HFFc6 (cell line): Measurements from ENCODE around the gene FAM3B. TPM values are rescaled to one million over a fixed set of nuclear protein-coding genes. Genes with fewer than 3 reads are reported as not detected.

Experiments
- DNase-seq: peaks from one replicate; pipeline ENCODE4 v3.0.0-alpha.2; 2018
- H3K27ac Mint-ChIP-seq: 2 replicates; pipeline ENCODE4 v1.8.0; 2020; ENCODE audit warnings: mild to moderate bottlenecking, mixed read lengths
- H3K27me3 Mint-ChIP-seq: 2 replicates; pipeline ENCODE4 v1.8.0; 2021; ENCODE audit warnings: mild to moderate bottlenecking, moderate library complexity, mixed read lengths; ENCODE audit not compliant: insufficient read depth
- H3K36me3 Mint-ChIP-seq: 2 replicates; pipeline ENCODE4 v1.8.0; 2021; ENCODE audit warnings: low read depth, mixed read lengths
- H3K4me1 Mint-ChIP-seq: 2 replicates; pipeline ENCODE4 v1.8.0; 2020; ENCODE audit warnings: low read depth, mixed read lengths
- H3K4me3 Mint-ChIP-seq: 2 replicates; pipeline ENCODE4 v1.8.0; 2020; ENCODE audit warnings: mild to moderate bottlenecking, moderate library complexity, mixed read lengths
- H3K9me3 Mint-ChIP-seq: 2 replicates; pipeline ENCODE4 v1.8.0; 2020; ENCODE audit warnings: mild to moderate bottlenecking, mixed read lengths
- total RNA-seq, 6 experiments: library from RNA; stranded (reverse); fragmentation: NEBNext Ultra II Directional; extraction: Animal tissue kit (Norgen Biotek cat#: 25700); gene quantifications; 2 replicates in 1 of 6; 3 replicates in 5 of 6; pipeline ENCODE4 v1.2.3, GENCODE V29; 2021
- TF ChIP-seq, protein P1 (sequence below): fragments of 200-600 bp; sonication (generic); IDR thresholded peaks from 2 replicates; pipeline ENCODE4 v1.5.0; 2021; ENCODE audit warnings: antibody characterized with exemption, mild to moderate bottlenecking

Gene FAM3B
- total RNA-seq, 6 experiments from 2014 or later, result not detected

DNA sequence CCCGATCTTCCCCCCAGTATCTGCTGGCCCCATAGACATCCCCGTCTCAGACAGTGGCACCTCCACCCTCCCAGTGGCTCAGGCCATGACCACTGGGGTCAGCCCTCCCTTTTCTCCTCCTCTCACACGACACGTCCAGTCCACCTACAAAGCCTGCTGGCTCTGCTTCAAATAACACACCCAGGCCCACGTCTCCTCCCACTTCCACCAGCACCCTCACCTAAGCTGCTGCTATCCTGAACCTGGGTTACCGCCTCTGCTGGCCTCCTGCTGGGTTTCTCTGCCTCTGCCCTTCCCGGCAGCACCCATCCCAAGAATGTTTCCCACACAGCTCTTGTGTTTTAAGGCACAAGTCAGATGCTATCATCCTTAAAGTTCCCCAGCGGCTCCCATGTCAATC lies 71.2 kb downstream of the FAM3B start:
- Mint-ChIP-seq H3K4me3 (no peak overlapping the region), H3K4me1 (no peaks in the 10 kb centered on the region), H3K27me3 (peaks cover 11% of the 10 kb centered on the region), H3K36me3 (no peaks in the 10 kb centered on the region), H3K9me3 (peaks cover 23% of the 10 kb centered on the region), H3K27ac (no peak overlapping the region)
- TF ChIP-seq, protein P1, sequence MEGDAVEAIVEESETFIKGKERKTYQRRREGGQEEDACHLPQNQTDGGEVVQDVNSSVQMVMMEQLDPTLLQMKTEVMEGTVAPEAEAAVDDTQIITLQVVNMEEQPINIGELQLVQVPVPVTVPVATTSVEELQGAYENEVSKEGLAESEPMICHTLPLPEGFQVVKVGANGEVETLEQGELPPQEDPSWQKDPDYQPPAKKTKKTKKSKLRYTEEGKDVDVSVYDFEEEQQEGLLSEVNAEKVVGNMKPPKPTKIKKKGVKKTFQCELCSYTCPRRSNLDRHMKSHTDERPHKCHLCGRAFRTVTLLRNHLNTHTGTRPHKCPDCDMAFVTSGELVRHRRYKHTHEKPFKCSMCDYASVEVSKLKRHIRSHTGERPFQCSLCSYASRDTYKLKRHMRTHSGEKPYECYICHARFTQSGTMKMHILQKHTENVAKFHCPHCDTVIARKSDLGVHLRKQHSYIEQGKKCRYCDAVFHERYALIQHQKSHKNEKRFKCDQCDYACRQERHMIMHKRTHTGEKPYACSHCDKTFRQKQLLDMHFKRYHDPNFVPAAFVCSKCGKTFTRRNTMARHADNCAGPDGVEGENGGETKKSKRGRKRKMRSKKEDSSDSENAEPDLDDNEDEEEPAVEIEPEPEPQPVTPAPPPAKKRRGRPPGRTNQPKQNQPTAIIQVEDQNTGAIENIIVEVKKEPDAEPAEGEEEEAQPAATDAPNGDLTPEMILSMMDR, result no peak
- no peak for DNase-seq

DNA sequence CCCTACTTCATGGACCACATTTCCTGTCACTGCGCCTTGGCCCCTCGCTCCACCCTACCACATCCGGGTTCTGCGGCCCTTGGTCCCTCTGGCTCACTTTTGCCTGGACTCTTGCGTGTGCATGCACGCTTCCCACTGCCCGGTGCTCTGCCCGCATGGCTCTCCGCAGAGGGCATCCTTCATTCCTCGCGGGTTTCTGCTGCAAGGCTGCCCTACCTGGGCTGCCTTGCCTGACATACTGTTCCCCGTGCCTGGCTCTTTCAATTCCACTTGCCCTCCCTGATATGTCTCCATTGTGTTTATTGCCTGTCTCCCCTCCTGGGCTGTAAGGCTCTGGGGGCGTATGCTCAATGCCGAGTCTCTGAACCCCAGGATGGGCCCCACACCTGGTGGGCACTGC lies 71.7 kb downstream of the FAM3B start:
- H3K27me3 Mint-ChIP-seq, result peaks cover 12% of the 10 kb centered on the region
- no peaks in the 10 kb centered on the region for H3K4me1 Mint-ChIP-seq
- H3K27ac Mint-ChIP-seq, result no peak overlapping the region
- peaks cover 21% of the 10 kb centered on the region; the same call in 1 of the 2 replicates for H3K9me3 Mint-ChIP-seq
- TF ChIP-seq, protein P1, result no peak
- H3K4me3 Mint-ChIP-seq, result no peak overlapping the region
- H3K36me3 Mint-ChIP-seq, result no peaks in the 10 kb centered on the region
- no peak for DNase-seq

DNA sequence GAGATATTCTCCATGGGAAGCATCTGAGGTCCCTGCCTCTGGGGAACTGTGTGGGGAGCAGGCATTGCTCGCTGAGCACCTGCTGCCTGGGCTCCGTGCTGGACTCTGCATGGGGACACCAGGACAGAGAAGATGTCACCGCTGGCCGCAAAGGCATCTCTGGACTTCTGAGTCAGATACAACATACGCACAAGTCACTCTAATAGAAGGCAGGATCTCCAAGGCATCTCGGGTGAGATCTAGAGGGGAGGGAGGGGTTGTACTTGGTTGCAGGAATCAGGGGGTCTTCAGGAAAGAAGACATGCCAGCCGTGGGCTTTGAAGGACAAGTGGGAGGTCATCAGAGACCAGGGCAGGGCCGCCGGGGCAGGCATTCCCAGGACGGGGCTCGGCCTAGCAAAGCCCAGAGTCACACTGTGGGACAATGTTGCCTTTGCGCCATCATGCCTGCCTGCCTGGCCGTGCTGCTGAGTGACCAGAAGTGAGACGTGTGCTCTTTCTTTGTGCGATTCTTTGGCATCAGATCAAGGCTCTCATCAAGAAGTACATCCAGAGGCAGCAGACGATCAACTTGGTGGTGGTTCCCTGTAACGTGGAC lies 73.5 kb downstream of the FAM3B start:
- H3K9me3 Mint-ChIP-seq, result peaks cover 33% of the 10 kb centered on the region; the same call in 1 of the 2 replicates
- peaks cover 17% of the 10 kb centered on the region for H3K27me3 Mint-ChIP-seq
- no peaks in the 10 kb centered on the region for H3K36me3 Mint-ChIP-seq
- no peaks in the 10 kb centered on the region for H3K4me1 Mint-ChIP-seq
- H3K27ac Mint-ChIP-seq, result no peak overlapping the region
- no peak overlapping the region for H3K4me3 Mint-ChIP-seq
- TF ChIP-seq, protein P1, result no peak
- DNase-seq, result no peak

DNA sequence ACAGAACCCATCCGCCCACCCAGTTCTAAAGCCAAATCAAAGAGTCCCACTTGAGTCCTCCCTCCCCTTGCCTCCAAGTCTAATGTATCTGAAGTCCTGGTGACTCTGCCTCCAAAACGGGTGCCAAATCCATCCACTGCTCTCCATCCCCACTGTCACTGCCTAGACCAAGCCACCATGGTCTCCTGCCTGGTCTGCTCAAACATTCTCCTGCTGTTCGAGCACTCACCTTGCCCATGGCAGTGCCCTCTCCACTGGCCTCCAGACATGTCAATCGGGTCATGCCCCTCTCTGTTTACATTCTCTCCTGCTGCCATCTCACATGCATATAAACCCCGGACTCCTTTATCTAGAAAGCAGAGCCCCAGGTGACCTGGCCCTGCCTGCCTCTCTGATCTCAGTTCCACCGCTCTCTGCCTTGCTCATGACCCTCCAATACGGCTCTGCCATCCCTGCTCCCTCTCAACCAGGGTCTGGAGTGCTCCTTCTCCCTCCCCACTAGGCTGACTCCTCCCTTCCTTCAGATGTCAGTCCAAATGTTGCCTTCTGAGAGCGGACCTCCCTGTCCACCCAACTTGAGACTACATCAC lies 77.4 kb downstream of the FAM3B start:
- no peak overlapping the region for H3K4me3 Mint-ChIP-seq
- H3K27me3 Mint-ChIP-seq, result peaks cover 10% of the 10 kb centered on the region
- H3K4me1 Mint-ChIP-seq, result no peaks in the 10 kb centered on the region

DNA sequence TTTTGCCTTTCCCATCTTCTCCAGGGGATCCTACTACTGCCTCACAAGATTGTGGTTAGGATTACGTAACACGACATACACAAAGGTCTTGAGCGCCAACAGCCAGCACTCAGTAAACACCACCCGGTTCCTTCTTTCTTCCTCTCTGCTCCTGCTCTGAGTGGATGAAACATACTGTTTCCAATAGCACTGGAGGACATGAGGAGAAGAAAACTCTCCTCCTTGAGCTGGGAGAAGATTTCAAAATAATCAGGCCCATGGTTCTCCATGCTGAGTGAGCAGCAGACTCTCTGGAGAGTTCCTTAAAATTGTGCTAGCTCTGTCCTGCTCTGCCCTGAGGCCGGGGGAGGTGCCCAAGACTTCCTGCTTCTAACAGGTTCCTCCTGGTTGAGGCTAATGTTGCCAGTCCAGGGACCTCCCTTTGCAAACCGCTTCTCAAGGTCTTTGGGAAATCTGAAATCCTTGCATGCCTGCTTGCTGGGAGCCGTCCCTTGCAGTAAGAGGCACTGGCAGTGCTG lies 80.0 kb downstream of the FAM3B start:
- H3K27ac Mint-ChIP-seq, result no peak overlapping the region
- peaks cover 20% of the 10 kb centered on the region; the same call in 1 of the 2 replicates for H3K9me3 Mint-ChIP-seq
- DNase-seq, result no peak
- no peaks in the 10 kb centered on the region for H3K36me3 Mint-ChIP-seq
- TF ChIP-seq, protein P1, result no peak
- H3K4me3 Mint-ChIP-seq, result no peak overlapping the region
- H3K4me1 Mint-ChIP-seq, result no peaks in the 10 kb centered on the region
- H3K27me3 Mint-ChIP-seq, result peaks cover 13% of the 10 kb centered on the region

More for the DNA sequence above, 77.4 kb downstream of the FAM3B start:
- DNase-seq, result no peak
- H3K36me3 Mint-ChIP-seq, result no peaks in the 10 kb centered on the region
- peaks cover 26% of the 10 kb centered on the region; the same call in 1 of the 2 replicates for H3K9me3 Mint-ChIP-seq
- TF ChIP-seq, protein P1, result no peak
- no peak overlapping the region for H3K27ac Mint-ChIP-seq
